ENCODE results near the gene ELL.

ELL gene

DNA sequence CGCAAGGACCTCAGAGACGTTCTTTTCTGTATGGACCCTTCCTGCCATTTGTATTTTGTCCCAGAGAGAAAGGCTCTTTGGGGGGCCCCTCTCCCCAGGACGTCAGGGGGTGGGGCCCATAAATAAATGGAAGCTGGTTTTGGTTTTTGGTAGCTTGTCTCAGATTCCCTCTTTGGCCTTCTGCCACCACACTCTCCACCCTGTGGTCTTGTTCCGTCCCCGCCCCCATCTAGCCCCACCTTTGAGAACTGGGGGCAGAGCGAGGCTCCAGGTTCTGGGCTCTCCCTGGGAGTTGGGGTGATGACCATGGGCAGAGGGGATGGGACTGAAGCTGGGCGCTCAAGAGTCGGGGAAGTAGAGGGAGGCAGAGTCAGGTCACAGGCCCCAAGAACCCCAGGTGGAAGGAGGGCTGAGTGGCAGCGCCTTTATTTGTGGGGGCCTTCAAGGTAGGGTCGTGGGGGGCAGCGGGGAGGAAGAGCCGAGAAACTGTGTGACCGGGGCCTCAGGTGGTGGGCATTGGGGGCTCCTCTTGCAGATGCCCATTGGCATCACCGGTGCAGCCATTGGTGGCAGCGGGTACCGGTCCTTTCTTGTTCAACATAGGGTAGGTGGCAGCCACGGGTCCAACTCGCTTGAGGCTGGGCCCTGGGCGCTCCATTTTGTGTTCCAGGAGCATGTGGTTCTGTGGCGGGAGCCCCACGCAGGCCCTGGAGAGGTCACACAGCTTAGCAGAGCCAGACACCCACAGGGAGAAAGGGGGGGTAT, 87.3 kb downstream of the ELL start:
- no peak for TF ChIP-seq CTCF (IDR thresholded peaks at IDR 0.05; ENCODE audit: low read depth, low read length, missing control alignments)
- no peak overlapping the region for H3K4me3 ChIP-seq (replicated peaks; ENCODE audit: low read depth, low read length)
- no peak for DNase-seq (ENCODE audit: extremely low read depth, low read depth)

DNA sequence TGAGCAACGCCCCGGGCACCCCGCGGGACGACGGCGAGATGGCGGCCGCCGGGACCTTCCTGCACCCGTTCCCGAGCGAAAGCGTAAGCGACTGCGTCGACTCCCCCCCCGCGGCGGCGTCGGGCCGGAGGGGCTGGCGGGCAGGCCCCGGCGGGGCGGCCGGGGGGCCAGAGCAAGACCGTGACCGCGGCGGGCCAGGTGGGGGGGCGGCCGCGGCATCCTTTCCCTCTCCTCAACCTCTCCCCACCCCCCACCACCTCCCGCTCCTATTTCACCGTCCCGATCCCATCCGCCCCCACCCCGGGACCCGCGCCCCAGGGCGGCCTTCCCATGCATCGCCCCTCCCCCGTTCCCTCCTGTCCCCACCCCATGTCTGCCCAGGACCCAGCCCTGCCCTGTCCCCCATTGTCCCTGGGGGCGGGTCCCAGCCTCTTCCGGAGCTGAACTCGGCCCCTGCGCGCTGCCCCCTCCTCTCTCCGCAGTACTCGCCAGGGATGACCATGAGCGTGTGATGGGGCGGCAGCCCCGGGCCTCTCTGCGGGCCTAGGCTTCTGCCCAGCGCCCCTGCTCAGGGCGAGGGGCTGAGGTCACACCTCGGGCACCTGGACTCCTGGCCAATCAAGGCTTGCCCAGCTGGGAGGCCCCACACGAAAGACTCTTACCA, 88.0 kb downstream of the ELL start:
- TF ChIP-seq CTCF (IDR thresholded peaks at IDR 0.05; ENCODE audit: low read depth, low read length, missing control alignments): no peak
- DNase-seq (ENCODE audit: extremely low read depth, low read depth): no peak
- H3K4me3 ChIP-seq (replicated peaks; ENCODE audit: low read depth, low read length): no peak overlapping the region

DNA sequence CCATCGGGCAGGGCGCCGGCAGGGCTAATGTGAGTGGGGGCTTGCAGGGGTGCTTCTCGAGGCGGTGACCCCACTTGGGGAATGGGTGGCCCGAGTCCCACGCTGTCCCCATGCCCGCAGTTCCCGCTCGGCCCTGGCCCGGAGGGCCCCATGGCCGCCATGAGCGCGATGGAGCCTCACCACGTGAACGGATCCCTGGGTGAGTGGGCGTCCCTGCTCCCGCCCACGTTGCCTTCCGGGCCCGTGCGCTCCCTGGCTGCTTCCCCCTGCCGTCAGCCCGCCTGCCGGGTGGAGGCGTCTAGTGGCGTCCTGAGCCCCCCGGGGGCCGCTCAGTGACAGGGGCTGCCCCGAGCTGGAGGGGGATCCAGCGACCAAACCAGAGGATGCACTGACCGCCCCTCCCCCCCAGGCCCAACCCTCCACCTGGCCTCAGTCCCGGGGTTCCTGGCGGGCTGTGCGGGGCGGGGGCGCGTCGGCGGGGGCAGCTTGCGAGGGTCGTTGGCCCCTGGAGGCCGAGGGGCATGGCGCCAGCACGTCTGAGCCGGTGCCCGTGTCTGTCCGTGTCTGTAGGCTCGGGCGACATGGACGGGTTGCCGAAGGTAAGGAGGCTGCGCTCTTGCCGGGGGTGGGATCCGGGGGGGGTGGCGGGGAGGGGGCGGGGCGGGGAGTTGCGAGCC, 88.7 kb downstream of the ELL start:
- TF ChIP-seq CTCF (IDR thresholded peaks at IDR 0.05; ENCODE audit: low read depth, low read length, missing control alignments): no peak
- DNase-seq (ENCODE audit: extremely low read depth, low read depth): no peak
- H3K4me3 ChIP-seq (replicated peaks; ENCODE audit: low read depth, low read length): no peak overlapping the region

- TF ChIP-seq CTCF (IDR thresholded peaks at IDR 0.05; ENCODE audit: low read depth, low read length, missing control alignments): no peak
- no peak overlapping the region for H3K4me3 ChIP-seq (replicated peaks; ENCODE audit: low read depth, low read length)
- DNase-seq (ENCODE audit: extremely low read depth, low read depth): no peak
These were observed 89.4 kb downstream of the ELL start for GRCh38 chr19:18432275-18433014.

DNA sequence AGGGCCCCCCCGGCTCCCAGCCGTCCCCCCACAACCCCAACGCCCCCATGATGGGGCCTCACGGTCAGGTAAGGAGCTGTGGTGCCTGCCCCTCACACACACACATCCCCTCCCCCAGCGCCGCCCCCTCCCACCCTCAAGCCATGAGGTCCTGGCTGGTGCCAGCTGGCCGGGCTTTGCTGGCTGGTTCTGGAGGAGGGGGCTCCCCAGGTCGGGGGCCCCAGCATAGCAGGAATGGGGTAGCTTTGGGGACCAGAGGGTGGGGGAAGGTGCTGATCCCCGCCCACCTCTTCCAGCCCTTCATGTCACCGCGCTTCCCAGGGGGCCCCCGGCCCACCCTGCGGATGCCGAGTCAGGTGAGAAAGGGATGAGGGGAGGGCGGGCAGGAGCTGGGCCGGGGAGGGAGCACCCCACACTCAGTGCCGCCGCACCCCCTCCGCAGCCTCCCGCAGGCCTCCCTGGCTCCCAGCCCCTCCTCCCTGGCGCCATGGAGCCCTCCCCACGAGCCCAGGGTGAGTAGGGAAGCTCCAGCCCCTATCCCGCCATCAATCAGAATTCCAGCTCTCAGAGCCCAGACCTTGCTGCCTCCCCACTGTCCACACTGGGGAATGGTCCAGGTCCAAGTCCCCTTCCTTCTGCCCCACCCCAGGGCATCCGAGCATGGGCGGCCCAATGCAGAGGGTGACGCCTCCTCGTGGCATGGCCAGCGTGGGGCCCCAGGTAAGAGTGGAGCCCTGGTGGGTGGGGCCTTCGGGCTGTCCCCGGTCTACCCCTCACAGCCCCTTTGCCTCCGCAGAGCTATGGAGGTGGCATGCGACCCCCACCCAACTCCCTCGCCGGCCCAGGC, 90.3 kb downstream of the ELL start:
- DNase-seq (ENCODE audit: extremely low read depth, low read depth): no peak
- no peak overlapping the region for H3K4me3 ChIP-seq (replicated peaks; ENCODE audit: low read depth, low read length)
- no peak for TF ChIP-seq CTCF (IDR thresholded peaks at IDR 0.05; ENCODE audit: low read depth, low read length, missing control alignments)
